Activated CD4-positive, alpha-beta T cell treated with anti-CD3 and anti-CD28 coated beads, Interleukin-2, amount 50 U/mL, for 24 hours (primary cell): ENCODE measurements around the gene TBCA.

Experiments used
- DNase-seq, 2 donors: peaks; one replicate each; pipeline ENCODE4 v3.0.0-alpha.2; 2020; ENCODE audit warnings: low read depth in 1 of 2, low spot score in 1 of 2

The TBCA gene

GRCh38 chr5:77775790-77776553 is at the start of gene TBCA:
Gene TBCA (minus strand): TSS chr5:77776339. CDS start chr5:77776257, 82 bp downstream.
- DNase-seq, result peak; percentile 79 to 80

- DNase-seq, result no peak
Observed at GRCh38 chr5:77824981-77825380, 48.8 kb upstream of the TBCA start.

GRCh38 chr5:77816686-77817085 is 40.5 kb upstream of the TBCA start:
- DNase-seq, result no peak

- no peak for DNase-seq
Observed at GRCh38 chr5:77812926-77813589, 36.9 kb upstream of the TBCA start.

GRCh38 chr5:77806213-77806843 is 30.2 kb upstream of the TBCA start:
- no peak for DNase-seq

- no peak for DNase-seq
Observed at GRCh38 chr5:77798456-77798855, 22.3 kb upstream of the TBCA start.

GRCh38 chr5:77797136-77797535 is 21.0 kb upstream of the TBCA start:
- DNase-seq, result no peak

- DNase-seq, result no peak
Observed at GRCh38 chr5:77795846-77796245, 19.7 kb upstream of the TBCA start.

GRCh38 chr5:77795268-77795667 is 19.1 kb upstream of the TBCA start:
- DNase-seq, result no peak

- DNase-seq, result no peak
Observed at GRCh38 chr5:77791926-77792325, 15.8 kb upstream of the TBCA start.

GRCh38 chr5:77791356-77791755 is 15.2 kb upstream of the TBCA start:
- no peak for DNase-seq

- no peak for DNase-seq
Observed at GRCh38 chr5:77785229-77785628, 9.1 kb upstream of the TBCA start.

GRCh38 chr5:77784735-77785134 is 8.6 kb upstream of the TBCA start:
- no peak for DNase-seq

- DNase-seq, result no peak
Observed at GRCh38 chr5:77781076-77781475, 4.9 kb upstream of the TBCA start.

GRCh38 chr5:77778881-77779438 is 2.8 kb upstream of the TBCA start:
- no peak for DNase-seq

GRCh38 chr5:77778398-77778797 is 2.3 kb upstream of the TBCA start:
- no peak for DNase-seq

- no peak for DNase-seq
Observed at GRCh38 chr5:77777911-77778310, 1.8 kb upstream of the TBCA start.

- no peak for DNase-seq
Observed at GRCh38 chr5:77777281-77777892, 1.2 kb upstream of the TBCA start.

- DNase-seq, result no peak
Observed at GRCh38 chr5:77776554-77777206, 541 bp upstream of the TBCA start.

GRCh38 chr5:77774981-77775789 is 954 bp downstream of the TBCA start:
- DNase-seq, result no peak
